DND-41 (cell line): ENCODE data around the gene C6orf136.

ENCODE experiments used
- CTCF ChIP-seq: IDR thresholded peaks from 2 replicates; pipeline ENCODE4 v1.5.1; 2012; ENCODE audit warnings: borderline replicate concordance, low read length, moderate library complexity, mild to moderate bottlenecking; ENCODE audit not compliant: poor library complexity, severe bottlenecking; ENCODE audit errors: extremely low read depth
- EZH2 ChIP-seq: IDR thresholded peaks from 3 replicates; pipeline ENCODE4 v1.6.1; 2012; ENCODE audit warnings: borderline replicate concordance, low read depth, mild to moderate bottlenecking, moderate library complexity, low read length, inconsistent platforms; ENCODE audit not compliant: severe bottlenecking

GRCh38 chr6:30689022-30689865, 42.3 kb downstream of the C6orf136 start:
- TF ChIP-seq CTCF (no peak), EZH2 (no peak)
